ENCODE data around the gene CNOT6. TPM values are rescaled to one million over a fixed set of nuclear protein-coding genes. Genes with fewer than 3 reads are reported as not detected.

CNOT6 gene
- total and polyA plus RNA-seq, 4 donors: 19.4 to 34.4 (median 28.5) TPM

DNA sequence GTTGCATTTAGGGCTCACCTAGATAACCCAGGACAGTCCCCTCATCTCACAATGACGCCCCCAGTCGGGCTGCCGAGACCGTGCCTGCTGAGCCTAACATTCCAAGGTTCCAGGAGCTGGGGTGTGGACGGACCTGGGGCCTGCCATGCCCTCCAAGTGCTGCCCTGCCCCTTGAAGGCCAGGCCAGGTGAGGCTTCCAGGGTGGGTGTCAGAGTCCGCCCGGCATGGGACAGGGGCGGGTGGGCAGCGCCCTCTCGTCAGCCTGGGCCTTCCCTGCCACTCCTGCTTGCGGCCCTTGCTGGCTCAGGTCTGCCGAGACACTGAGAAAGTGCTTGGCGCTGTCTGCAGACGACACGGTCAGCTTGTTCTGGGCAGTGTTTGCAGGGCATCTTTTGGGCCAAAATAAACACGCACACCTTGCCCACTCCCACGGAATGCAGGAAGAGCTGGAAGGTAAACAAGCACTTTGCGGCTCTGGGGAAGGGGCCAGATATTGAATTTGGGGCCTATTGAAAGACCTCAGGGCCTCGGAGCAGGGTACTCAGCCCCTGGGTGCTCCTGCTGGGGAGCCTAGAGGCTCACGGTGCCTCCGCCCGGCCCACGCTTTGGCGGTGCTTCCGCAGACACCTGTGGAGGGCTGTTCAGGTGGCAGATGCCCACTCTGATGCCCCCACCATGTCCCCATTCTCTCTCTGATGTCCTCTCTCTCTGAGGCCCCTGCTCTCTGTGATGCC lies 101.4 kb downstream of the CNOT6 start:
- no peak overlapping the region for H3K4me3 ChIP-seq (ENCODE audit: low read depth, low read length)
- H3K27me3 ChIP-seq (ENCODE audit: control insufficient read depth, insufficient read depth, low read length): peaks cover 23% of the 10 kb centered on the region
- H3K27ac ChIP-seq (ENCODE audit: low read depth, low read length): no peak overlapping the region
- H3K4me1 ChIP-seq (ENCODE audit: control insufficient read depth, insufficient read depth, low read length): peaks cover 5% of the 10 kb centered on the region
- 84% methylated on average over 25 of the region's 25 CpGs for WGBS (ENCODE audit: insufficient coverage)
- no peaks in the 10 kb centered on the region for H3K36me3 ChIP-seq (ENCODE audit: control insufficient read depth, insufficient read depth, low read length)
- DNase-seq (ENCODE audit: low read depth in 4 of 6, low spot score in 6 of 6): no peak
- H3K9me3 ChIP-seq (ENCODE audit: control insufficient read depth, insufficient read depth, low read length): no peaks in the 10 kb centered on the region

DNA sequence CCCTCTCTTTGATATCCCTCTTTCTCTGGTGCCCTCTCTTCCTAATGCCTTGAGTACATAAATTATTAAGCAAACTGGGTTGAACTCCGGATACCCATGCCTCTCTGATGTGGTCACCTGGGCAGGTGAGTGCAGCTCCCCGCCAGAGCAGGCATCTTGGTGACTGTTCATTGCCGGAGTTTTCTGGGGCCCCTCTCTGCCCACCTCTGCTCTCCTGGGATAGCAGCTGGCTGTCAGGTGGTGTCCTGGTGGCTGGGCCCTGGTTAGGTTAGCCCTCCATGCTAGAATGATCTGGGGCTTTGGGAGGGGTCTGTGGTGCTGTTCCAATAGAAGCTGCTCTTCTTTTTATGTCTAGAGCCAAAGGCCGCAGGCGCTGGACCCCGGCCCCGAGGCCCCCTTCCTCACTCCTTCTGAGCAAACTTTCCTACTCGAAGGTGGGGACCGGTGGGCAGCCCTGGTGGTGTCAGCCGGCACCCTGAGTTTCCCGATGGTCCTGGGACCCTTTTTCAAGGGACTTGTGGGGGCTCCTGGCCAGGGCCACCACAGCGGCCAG lies 102.0 kb downstream of the CNOT6 start:
- Histone ChIP-seq H3K4me1 (ENCODE audit: control insufficient read depth, insufficient read depth, low read length) (no peaks in the 10 kb centered on the region), H3K27me3 (ENCODE audit: control insufficient read depth, insufficient read depth, low read length) (peaks cover 19% of the 10 kb centered on the region), H3K36me3 (ENCODE audit: control insufficient read depth, insufficient read depth, low read length) (no peaks in the 10 kb centered on the region), H3K4me3 (ENCODE audit: low read depth, low read length) (no peak overlapping the region), H3K9me3 (ENCODE audit: control insufficient read depth, insufficient read depth, low read length) (no peaks in the 10 kb centered on the region), H3K27ac (ENCODE audit: low read depth, low read length) (no peak overlapping the region)
- WGBS (ENCODE audit: insufficient coverage): 89% methylated on average over 12 of the region's 12 CpGs
- no peak for DNase-seq (ENCODE audit: low read depth in 4 of 6, low spot score in 6 of 6)

DNA sequence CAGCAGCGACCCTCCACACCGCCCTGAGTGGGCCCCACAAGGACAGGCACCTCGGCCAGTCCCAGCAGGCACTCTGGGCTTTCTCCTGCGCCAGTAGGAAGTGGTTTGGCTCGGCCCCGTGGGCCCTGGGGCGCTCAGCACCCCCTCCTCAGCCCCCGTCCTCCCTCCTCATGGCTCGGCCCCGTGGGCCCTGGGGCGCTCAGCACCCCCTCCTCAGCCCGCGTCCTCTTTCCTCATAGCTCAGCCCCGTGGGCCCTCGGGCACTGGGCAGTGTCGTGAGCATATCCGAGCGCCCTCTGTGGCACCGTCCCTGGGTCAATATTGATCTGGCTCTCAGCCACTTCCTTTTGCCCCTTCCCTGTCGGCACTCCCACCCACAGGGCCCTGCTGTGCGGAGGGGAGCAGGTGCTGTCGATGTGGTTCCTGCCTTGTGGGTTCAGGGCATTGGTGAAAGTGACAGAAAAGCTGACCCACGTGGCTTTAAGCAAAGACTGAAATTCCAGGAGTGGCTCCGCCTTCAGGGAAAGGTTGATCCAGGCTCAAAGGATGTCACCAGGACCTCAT lies 102.6 kb downstream of the CNOT6 start:
- no peak for DNase-seq (ENCODE audit: low read depth in 4 of 6, low spot score in 6 of 6)

DNA sequence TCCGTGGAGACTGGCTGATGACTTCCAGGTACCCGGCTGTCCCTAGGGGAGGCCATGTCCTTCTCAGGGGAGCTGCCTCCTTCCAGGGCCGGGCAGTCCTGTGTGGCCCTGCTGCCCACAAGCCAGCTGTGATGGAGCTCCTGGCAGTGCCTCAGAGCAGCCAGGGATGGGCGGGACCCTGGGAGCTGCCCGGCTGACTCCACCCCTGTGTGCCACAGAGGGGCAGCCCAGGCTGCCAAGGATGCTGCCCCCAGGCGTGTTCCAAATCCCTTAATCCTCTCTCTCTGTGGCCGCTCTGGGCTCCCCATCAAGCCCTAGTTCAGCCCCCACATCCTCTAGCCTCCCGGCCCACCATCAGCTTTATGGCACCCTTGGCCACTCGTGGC lies 104.1 kb downstream of the CNOT6 start:
- WGBS (ENCODE audit: insufficient coverage): 86% methylated on average over 6 of the region's 9 CpGs
- Histone ChIP-seq H3K36me3 (ENCODE audit: control insufficient read depth, insufficient read depth, low read length) (no peaks in the 10 kb centered on the region), H3K4me1 (ENCODE audit: control insufficient read depth, insufficient read depth, low read length) (no peaks in the 10 kb centered on the region), H3K4me3 (ENCODE audit: low read depth, low read length) (no peak overlapping the region), H3K27ac (ENCODE audit: low read depth, low read length) (no peak overlapping the region), H3K27me3 (ENCODE audit: control insufficient read depth, insufficient read depth, low read length) (peaks cover 2% of the 10 kb centered on the region), H3K9me3 (ENCODE audit: control insufficient read depth, insufficient read depth, low read length) (no peaks in the 10 kb centered on the region)
- DNase-seq (ENCODE audit: low read depth in 4 of 6, low spot score in 6 of 6): no peak

More for the DNA sequence above, 102.6 kb downstream of the CNOT6 start:
- H3K27ac ChIP-seq (ENCODE audit: low read depth, low read length): no peak overlapping the region
- no peaks in the 10 kb centered on the region for H3K9me3 ChIP-seq (ENCODE audit: control insufficient read depth, insufficient read depth, low read length)
- H3K27me3 ChIP-seq (ENCODE audit: control insufficient read depth, insufficient read depth, low read length): peaks cover 16% of the 10 kb centered on the region
- WGBS (ENCODE audit: insufficient coverage): 85% methylated on average over 22 of the region's 24 CpGs
- H3K36me3 ChIP-seq (ENCODE audit: control insufficient read depth, insufficient read depth, low read length): no peaks in the 10 kb centered on the region
- H3K4me1 ChIP-seq (ENCODE audit: control insufficient read depth, insufficient read depth, low read length): no peaks in the 10 kb centered on the region
- no peak overlapping the region for H3K4me3 ChIP-seq (ENCODE audit: low read depth, low read length)

DNA sequence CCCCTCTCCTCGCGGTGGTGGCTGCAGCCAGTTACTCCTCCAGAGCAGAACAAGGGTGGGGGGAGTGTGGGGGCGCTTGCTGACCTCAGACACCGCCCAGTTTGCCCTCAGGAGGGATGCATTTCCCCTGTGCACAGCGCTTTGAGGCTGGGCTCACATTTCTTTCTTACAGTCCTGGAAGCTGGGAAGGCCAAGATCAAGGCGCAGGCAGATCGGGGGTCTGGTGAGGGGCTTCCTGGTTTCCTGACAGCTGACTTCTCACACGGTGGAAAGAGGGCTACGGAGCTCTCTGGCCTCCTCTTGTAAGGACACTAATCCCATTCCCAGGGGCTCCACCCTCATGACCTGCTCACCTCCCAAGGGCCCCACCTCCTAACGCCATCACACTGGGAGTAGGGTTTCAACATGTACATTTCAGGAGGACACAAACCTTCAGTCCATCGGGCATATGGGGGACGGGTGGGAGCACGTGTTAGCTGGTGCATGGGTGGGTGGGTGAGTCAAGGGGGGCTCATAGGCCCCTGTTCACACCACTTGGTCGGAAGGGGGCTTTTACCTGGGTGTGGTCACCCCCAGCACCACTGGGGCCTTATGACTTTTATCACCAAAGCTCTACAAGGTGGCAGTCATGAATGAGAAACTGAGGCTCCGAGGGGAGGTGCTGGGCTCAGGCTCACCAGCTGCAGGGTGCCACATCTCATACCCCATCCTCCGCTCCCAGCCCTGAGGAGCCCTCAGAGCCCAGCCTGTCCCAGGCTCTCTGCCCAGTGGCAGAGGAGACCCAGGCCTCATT lies 104.8 kb downstream of the CNOT6 start:
- no peaks in the 10 kb centered on the region for H3K36me3 ChIP-seq (ENCODE audit: control insufficient read depth, insufficient read depth, low read length)
- H3K27me3 ChIP-seq (ENCODE audit: control insufficient read depth, insufficient read depth, low read length): peaks cover 2% of the 10 kb centered on the region
- H3K27ac ChIP-seq (ENCODE audit: low read depth, low read length): no peak overlapping the region
- H3K9me3 ChIP-seq (ENCODE audit: control insufficient read depth, insufficient read depth, low read length): no peaks in the 10 kb centered on the region
- H3K4me3 ChIP-seq (ENCODE audit: low read depth, low read length): no peak overlapping the region
- DNase-seq (ENCODE audit: low read depth in 4 of 6, low spot score in 6 of 6): no peak
- H3K4me1 ChIP-seq (ENCODE audit: control insufficient read depth, insufficient read depth, low read length): no peaks in the 10 kb centered on the region
- 98% methylated on average over 9 of the region's 16 CpGs for WGBS (ENCODE audit: insufficient coverage)

DNA sequence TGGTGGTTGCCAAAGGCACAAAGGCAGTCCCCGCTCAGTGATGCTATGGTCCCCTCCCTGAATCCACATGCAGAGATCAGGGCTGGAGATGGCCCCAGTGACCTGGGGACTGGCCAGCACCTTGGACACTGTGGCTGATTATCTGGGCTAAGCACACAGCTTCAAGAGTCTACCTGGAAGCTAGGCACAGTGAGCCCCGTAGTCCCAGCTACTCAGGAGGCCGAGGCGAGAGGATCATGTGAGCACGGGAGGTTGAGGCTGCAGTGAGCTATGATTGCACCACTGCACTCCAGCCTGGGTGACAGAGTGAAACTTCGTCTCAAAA lies 105.4 kb downstream of the CNOT6 start:
- Histone ChIP-seq H3K4me3 (ENCODE audit: low read depth, low read length) (no peak overlapping the region), H3K4me1 (ENCODE audit: control insufficient read depth, insufficient read depth, low read length) (no peaks in the 10 kb centered on the region), H3K27me3 (ENCODE audit: control insufficient read depth, insufficient read depth, low read length) (no peaks in the 10 kb centered on the region), H3K27ac (ENCODE audit: low read depth, low read length) (no peak overlapping the region), H3K9me3 (ENCODE audit: control insufficient read depth, insufficient read depth, low read length) (no peaks in the 10 kb centered on the region), H3K36me3 (ENCODE audit: control insufficient read depth, insufficient read depth, low read length) (no peaks in the 10 kb centered on the region)
- no peak for DNase-seq (ENCODE audit: low read depth in 4 of 6, low spot score in 6 of 6)
- WGBS (ENCODE audit: insufficient coverage): 93% methylated on average over 6 of the region's 6 CpGs

DNA sequence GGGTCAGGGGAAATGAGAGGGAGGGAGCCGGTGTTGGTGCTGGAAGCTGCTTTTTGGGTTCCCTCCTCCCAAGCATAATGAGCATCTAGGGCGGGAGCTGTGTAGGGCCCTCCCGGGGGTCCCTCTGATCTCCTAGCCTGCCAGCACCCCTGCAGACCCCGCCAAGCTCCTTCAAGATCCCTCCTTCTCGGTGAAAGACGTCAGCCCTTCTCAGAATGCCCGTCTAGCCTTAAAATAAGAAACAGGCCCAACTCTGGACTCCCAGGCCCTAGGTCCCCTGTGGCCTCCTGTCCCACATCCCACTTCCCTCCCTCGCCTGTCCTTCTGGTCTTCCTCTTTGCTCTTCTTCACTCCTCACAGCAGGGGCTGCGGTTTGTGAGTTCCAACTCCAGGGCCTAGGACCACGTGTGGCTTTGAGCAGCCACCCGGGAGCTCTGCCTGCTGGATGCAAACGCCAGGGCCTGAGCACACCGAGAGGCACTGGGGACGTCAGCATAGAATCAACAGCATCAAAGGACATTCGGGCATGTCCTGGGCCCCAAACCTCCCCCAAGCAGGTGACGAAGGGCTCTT lies 105.9 kb downstream of the CNOT6 start:
- no peaks in the 10 kb centered on the region for H3K9me3 ChIP-seq (ENCODE audit: control insufficient read depth, insufficient read depth, low read length)
- H3K4me1 ChIP-seq (ENCODE audit: control insufficient read depth, insufficient read depth, low read length): no peaks in the 10 kb centered on the region
- no peak for DNase-seq (ENCODE audit: low read depth in 4 of 6, low spot score in 6 of 6)
- no peaks in the 10 kb centered on the region for H3K27me3 ChIP-seq (ENCODE audit: control insufficient read depth, insufficient read depth, low read length)
- no peak overlapping the region for H3K4me3 ChIP-seq (ENCODE audit: low read depth, low read length)
- no peaks in the 10 kb centered on the region for H3K36me3 ChIP-seq (ENCODE audit: control insufficient read depth, insufficient read depth, low read length)
- H3K27ac ChIP-seq (ENCODE audit: low read depth, low read length): no peak overlapping the region
- 74% methylated on average over 15 of the region's 16 CpGs for WGBS (ENCODE audit: insufficient coverage)

DNA sequence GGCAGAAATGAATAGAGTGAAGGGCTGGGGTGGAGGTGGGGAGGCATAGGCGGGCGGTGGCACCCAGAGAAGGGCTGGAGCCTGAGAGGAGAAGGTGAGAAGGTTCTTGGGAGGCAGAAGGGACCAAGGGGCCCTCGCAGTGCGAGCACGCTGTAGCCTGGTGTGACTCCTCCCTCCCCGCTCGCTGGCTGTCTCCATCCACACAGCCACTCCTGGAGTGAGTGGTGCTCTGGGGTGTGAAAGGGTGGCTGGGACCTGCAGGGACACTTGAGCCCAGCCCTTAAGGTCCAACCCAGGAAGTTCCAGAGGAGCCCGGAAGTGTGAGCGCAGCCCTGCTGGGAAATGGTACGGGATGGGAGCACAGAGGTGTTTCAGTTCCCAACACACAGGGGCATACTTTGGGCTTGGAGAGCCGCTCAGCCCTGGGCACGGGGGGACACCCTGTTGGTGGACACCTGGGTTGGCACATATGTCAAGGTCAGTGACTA lies 106.4 kb downstream of the CNOT6 start:
- no peak overlapping the region for H3K27ac ChIP-seq (ENCODE audit: low read depth, low read length)
- no peaks in the 10 kb centered on the region for H3K4me1 ChIP-seq (ENCODE audit: control insufficient read depth, insufficient read depth, low read length)
- no peaks in the 10 kb centered on the region for H3K27me3 ChIP-seq (ENCODE audit: control insufficient read depth, insufficient read depth, low read length)
- 91% methylated on average over 8 of the region's 12 CpGs for WGBS (ENCODE audit: insufficient coverage)
- no peaks in the 10 kb centered on the region for H3K9me3 ChIP-seq (ENCODE audit: control insufficient read depth, insufficient read depth, low read length)
- H3K36me3 ChIP-seq (ENCODE audit: control insufficient read depth, insufficient read depth, low read length): no peaks in the 10 kb centered on the region
- DNase-seq (ENCODE audit: low read depth in 4 of 6, low spot score in 6 of 6): no peak
- no peak overlapping the region for H3K4me3 ChIP-seq (ENCODE audit: low read depth, low read length)

DNA sequence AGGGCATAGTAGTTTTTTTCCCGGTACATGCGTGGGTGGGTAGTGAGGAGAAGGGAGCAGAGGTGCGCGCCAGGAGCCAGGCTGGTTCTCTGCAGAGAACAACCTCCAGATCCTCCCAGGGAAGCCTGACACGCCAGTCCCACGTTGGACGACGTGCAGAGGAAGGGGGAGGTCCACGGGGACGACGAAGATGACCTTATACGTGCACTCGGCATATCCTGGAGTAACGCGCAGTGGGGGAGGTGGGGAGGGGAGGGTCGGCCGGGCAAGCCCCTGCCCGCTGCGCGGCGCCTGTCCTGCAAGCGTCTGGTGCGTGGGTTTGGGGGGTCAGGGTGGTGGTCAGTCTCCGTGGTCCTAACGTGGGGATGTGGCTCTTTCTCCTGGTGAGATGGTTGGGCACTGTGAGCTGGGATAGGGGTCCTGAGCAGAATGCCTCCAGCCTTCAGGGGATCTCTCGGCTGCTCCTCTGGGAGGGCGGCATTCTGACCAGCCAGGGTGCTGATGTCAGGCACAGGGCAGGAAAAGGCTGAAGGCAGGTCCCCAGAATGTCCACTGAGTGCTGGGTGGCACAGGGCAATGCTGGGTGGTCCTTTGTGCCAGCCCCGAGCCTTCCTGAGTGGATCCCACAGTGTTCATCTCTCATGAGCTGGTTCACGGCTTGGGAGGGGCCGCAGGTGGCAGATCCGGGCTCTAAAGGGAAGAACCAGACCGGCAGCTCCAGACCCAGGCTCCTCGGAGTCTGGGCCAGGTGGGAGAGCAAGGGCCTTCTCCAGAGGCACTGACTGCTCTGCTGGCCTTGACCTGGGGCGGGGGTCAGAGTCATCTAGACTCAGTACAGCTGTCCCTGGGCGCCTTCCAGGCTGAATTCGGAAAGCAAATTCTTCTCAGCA lies 107.7 kb downstream of the CNOT6 start:
- Histone ChIP-seq H3K27ac (ENCODE audit: low read depth, low read length) (no peak overlapping the region), H3K4me3 (ENCODE audit: low read depth, low read length) (no peak overlapping the region), H3K27me3 (ENCODE audit: control insufficient read depth, insufficient read depth, low read length) (no peaks in the 10 kb centered on the region), H3K4me1 (ENCODE audit: control insufficient read depth, insufficient read depth, low read length) (no peaks in the 10 kb centered on the region), H3K9me3 (ENCODE audit: control insufficient read depth, insufficient read depth, low read length) (no peaks in the 10 kb centered on the region), H3K36me3 (ENCODE audit: control insufficient read depth, insufficient read depth, low read length) (no peaks in the 10 kb centered on the region)
- 91% methylated on average over 36 of the region's 36 CpGs for WGBS (ENCODE audit: insufficient coverage)
- DNase-seq (ENCODE audit: low read depth in 4 of 6, low spot score in 6 of 6): no peak
